Measurements from ENCODE around the gene MCC.

MCC gene

DNA sequence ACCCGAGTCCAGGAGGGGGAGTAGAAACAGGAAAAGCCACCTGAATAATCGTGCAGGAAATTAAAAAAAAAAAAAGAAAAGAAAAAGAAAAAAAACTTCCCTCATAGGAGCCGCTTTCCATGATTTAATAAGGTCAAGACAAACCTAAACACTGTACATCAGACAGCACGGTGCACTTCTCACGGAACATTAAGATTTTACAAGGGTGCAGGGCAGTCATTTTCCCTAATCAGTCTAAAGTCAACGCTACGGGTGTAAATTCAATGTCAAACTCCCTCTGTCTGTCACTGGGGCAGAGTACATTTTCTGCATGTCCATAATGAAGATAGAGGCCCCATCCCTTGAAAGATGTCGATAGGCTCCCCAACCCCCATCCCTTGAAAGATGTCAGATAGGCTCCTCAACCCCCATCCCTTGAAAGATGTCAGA lies 193.1 kb downstream of the MCC start (continued):
- no peak for TF ChIP-seq ZNF133 (tag by site-specific recombination; IDR thresholded peaks at IDR 0.05)
- no peak for TF ChIP-seq KLF10 (tag by site-specific recombination; IDR thresholded peaks at IDR 0.05)
- TF ChIP-seq, protein P1, sequence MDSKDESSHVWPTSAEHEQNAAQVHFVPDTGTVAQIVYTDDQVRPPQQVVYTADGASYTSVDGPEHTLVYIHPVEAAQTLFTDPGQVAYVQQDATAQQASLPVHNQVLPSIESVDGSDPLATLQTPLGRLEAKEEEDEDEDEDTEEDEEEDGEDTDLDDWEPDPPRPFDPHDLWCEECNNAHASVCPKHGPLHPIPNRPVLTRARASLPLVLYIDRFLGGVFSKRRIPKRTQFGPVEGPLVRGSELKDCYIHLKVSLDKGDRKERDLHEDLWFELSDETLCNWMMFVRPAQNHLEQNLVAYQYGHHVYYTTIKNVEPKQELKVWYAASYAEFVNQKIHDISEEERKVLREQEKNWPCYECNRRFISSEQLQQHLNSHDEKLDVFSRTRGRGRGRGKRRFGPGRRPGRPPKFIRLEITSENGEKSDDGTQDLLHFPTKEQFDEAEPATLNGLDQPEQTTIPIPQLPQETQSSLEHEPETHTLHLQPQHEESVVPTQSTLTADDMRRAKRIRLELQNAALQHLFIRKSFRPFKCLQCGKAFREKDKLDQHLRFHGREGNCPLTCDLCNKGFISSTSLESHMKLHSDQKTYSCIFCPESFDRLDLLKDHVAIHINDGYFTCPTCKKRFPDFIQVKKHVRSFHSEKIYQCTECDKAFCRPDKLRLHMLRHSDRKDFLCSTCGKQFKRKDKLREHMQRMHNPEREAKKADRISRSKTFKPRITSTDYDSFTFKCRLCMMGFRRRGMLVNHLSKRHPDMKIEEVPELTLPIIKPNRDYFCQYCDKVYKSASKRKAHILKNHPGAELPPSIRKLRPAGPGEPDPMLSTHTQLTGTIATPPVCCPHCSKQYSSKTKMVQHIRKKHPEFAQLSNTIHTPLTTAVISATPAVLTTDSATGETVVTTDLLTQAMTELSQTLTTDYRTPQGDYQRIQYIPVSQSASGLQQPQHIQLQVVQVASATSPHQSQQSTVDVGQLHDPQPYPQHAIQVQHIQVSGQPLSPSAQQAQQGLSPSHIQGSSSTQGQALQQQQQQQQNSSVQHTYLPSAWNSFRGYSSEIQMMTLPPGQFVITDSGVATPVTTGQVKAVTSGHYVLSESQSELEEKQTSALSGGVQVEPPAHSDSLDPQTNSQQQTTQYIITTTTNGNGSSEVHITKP (tag by site-specific recombination; IDR thresholded peaks at IDR 0.05): peak; percentile 68
- TF ChIP-seq, protein P2, sequence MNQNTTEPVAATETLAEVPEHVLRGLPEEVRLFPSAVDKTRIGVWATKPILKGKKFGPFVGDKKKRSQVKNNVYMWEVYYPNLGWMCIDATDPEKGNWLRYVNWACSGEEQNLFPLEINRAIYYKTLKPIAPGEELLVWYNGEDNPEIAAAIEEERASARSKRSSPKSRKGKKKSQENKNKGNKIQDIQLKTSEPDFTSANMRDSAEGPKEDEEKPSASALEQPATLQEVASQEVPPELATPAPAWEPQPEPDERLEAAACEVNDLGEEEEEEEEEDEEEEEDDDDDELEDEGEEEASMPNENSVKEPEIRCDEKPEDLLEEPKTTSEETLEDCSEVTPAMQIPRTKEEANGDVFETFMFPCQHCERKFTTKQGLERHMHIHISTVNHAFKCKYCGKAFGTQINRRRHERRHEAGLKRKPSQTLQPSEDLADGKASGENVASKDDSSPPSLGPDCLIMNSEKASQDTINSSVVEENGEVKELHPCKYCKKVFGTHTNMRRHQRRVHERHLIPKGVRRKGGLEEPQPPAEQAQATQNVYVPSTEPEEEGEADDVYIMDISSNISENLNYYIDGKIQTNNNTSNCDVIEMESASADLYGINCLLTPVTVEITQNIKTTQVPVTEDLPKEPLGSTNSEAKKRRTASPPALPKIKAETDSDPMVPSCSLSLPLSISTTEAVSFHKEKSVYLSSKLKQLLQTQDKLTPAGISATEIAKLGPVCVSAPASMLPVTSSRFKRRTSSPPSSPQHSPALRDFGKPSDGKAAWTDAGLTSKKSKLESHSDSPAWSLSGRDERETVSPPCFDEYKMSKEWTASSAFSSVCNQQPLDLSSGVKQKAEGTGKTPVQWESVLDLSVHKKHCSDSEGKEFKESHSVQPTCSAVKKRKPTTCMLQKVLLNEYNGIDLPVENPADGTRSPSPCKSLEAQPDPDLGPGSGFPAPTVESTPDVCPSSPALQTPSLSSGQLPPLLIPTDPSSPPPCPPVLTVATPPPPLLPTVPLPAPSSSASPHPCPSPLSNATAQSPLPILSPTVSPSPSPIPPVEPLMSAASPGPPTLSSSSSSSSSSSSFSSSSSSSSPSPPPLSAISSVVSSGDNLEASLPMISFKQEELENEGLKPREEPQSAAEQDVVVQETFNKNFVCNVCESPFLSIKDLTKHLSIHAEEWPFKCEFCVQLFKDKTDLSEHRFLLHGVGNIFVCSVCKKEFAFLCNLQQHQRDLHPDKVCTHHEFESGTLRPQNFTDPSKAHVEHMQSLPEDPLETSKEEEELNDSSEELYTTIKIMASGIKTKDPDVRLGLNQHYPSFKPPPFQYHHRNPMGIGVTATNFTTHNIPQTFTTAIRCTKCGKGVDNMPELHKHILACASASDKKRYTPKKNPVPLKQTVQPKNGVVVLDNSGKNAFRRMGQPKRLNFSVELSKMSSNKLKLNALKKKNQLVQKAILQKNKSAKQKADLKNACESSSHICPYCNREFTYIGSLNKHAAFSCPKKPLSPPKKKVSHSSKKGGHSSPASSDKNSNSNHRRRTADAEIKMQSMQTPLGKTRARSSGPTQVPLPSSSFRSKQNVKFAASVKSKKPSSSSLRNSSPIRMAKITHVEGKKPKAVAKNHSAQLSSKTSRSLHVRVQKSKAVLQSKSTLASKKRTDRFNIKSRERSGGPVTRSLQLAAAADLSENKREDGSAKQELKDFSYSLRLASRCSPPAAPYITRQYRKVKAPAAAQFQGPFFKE (tag by site-specific recombination; IDR thresholded peaks at IDR 0.05; ENCODE audit: borderline replicate concordance): no peak
- no peak for TF ChIP-seq ZSCAN5A (tag by site-specific recombination; IDR thresholded peaks at IDR 0.05)
- TF ChIP-seq ZBTB7A (tag by site-specific recombination; IDR thresholded peaks at IDR 0.05; ENCODE audit: low read depth): no peak
- TF ChIP-seq ZNF140 (tag by site-specific recombination; IDR thresholded peaks at IDR 0.05): no peak
- TF ChIP-seq SP7 (tag by site-specific recombination; IDR thresholded peaks at IDR 0.05): peak; percentile 80; the same call in 1 of the 2 replicates
- no peak for TF ChIP-seq SALL2 (tag by site-specific recombination; IDR thresholded peaks at IDR 0.05; ENCODE audit: borderline replicate concordance)
- TF ChIP-seq ZNF2 (tag by site-specific recombination; IDR thresholded peaks at IDR 0.05): 0 out of 2 replicates have a peak, but pooled peaks have one; percentile 13
- TF ChIP-seq ZNF660 (tag by site-specific recombination; IDR thresholded peaks at IDR 0.05): no peak
- peak; percentile 93 for TF ChIP-seq ZNF341 (tag by site-specific recombination; IDR thresholded peaks at IDR 0.05; ENCODE audit: low read depth)
- no peak for TF ChIP-seq ZNF184 (tag by site-specific recombination; IDR thresholded peaks at IDR 0.05)
- TF ChIP-seq ZNF362 (tag by site-specific recombination; IDR thresholded peaks at IDR 0.05): peak; percentile 90
- no peak for TF ChIP-seq ZNF692 (tag by site-specific recombination; IDR thresholded peaks at IDR 0.05)
- TF ChIP-seq ZEB2 (tag by site-specific recombination; IDR thresholded peaks at IDR 0.05): 0 out of 2 replicates have a peak, but pooled peaks have one; percentile 17
- TF ChIP-seq ZBTB48 (tag by site-specific recombination; IDR thresholded peaks at IDR 0.05): 0 out of 2 replicates have a peak, but pooled peaks have one; percentile 40
- no peak for TF ChIP-seq HOXA7 (CRISPR knock-in tag; IDR thresholded peaks at IDR 0.05; ENCODE audit: borderline replicate concordance)
- TF ChIP-seq ZNF155 (tag by site-specific recombination; IDR thresholded peaks at IDR 0.05): no peak
- peak; percentile 93 for TF ChIP-seq ZNF600 (tag by site-specific recombination; IDR thresholded peaks at IDR 0.05)
